Fibroblast of villous mesenchyme (primary cell): ENCODE data around the gene VAT1L. TPM values are rescaled to one million over a fixed set of nuclear protein-coding genes. Genes with fewer than 3 reads are reported as not detected.

Experiments
- DNase-seq: peaks from one replicate; pipeline ENCODE4 v3.0.0-alpha.2; 2010; ENCODE audit warnings: low read depth
- H3K4me3 ChIP-seq: 2 replicates; pipeline ENCODE4 v1.5.1; 2011; ENCODE audit warnings: low read depth, mild to moderate bottlenecking, low read length
- total RNA-seq: library from RNA; depleted of rRNA; stranded (reverse); fragments of >200 nt; gene quantifications from 2 replicates; pipeline ENCODE4 v1.2.3, GENCODE V29; 2012
- TF ChIP-seq, protein P1 (sequence below): IDR thresholded peaks from 2 replicates; pipeline ENCODE4 v1.5.1; 2012; ENCODE audit warnings: low read depth, mild to moderate bottlenecking, low read length; ENCODE audit not compliant: insufficient read depth

The VAT1L gene
- total RNA-seq, 1 donor = 37.6 TPM

DNA sequence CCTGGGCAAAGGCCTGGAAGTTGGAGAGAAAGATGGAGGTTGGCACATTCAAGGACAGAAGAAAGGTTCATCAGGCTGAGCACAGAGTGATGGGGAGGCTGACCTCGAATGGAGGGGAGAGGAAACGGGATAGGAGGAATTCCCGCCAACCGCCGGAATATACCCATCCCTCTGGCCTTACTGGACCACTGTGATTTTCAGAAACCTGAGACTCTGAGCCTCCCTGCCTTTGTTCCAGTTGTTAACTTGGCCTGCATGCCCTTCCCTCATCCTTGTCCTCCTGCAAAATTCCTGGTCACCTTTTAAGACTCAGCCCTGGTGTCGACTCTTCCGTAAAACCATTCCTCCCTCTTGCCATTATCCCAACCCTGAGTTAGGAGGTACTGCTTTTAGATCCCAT is 107.6 kb downstream of the VAT1L start:
- no peak overlapping the region for H3K4me3 ChIP-seq
- TF ChIP-seq, protein P1, sequence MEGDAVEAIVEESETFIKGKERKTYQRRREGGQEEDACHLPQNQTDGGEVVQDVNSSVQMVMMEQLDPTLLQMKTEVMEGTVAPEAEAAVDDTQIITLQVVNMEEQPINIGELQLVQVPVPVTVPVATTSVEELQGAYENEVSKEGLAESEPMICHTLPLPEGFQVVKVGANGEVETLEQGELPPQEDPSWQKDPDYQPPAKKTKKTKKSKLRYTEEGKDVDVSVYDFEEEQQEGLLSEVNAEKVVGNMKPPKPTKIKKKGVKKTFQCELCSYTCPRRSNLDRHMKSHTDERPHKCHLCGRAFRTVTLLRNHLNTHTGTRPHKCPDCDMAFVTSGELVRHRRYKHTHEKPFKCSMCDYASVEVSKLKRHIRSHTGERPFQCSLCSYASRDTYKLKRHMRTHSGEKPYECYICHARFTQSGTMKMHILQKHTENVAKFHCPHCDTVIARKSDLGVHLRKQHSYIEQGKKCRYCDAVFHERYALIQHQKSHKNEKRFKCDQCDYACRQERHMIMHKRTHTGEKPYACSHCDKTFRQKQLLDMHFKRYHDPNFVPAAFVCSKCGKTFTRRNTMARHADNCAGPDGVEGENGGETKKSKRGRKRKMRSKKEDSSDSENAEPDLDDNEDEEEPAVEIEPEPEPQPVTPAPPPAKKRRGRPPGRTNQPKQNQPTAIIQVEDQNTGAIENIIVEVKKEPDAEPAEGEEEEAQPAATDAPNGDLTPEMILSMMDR = no peak
- DNase-seq = no peak

DNA sequence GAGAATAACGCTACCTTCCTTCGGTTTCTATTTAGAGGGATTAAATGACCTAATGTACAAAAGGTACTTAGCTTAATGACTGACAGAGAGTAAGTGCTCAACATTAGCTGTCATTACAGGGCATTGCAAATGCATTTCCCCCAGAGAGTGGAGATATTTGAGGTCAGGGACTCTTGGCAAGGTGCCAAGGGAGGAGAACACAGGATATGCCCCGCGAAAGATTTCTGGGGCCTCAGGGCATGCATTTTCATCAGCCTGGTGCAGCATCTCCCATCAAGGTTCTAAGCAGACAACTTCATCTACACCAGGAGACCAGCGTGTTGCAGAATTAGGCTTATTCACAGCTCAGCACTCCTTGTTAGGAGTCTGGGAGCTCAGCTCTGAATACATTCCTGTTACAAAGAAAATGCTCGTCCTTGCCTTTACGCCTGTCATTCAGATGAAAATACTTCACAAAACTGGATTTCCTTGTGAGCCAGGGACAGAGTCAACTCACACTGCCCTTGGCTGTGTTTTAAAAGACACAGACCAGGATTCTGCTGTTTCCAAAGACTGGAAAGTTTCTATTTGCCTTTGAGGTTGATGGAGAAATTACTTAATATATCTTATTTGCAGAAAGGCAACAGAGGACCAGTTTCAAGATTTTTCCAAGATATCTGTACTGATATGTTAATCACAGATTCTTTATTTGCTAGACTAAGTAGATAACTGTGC is 108.2 kb downstream of the VAT1L start:
- H3K4me3 ChIP-seq = no peak overlapping the region
- no peak for DNase-seq
- TF ChIP-seq, protein P1 = no peak

DNA sequence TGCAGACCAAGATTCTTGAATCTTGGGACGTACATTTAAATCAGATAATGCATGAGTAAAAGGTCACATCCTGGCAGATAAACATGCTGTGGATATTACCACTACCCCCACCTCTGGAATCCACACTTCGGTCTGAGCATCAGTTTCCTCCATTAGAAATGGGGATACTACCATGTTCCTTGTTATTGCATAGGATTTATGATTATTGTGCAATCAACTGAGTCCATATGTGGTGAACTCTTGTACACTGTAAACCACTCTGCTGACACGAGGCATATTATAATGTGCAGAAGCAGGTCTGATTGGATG is 108.7 kb downstream of the VAT1L start:
- TF ChIP-seq, protein P1 = no peak
- no peak overlapping the region for H3K4me3 ChIP-seq
- DNase-seq = peak; percentile 98

DNA sequence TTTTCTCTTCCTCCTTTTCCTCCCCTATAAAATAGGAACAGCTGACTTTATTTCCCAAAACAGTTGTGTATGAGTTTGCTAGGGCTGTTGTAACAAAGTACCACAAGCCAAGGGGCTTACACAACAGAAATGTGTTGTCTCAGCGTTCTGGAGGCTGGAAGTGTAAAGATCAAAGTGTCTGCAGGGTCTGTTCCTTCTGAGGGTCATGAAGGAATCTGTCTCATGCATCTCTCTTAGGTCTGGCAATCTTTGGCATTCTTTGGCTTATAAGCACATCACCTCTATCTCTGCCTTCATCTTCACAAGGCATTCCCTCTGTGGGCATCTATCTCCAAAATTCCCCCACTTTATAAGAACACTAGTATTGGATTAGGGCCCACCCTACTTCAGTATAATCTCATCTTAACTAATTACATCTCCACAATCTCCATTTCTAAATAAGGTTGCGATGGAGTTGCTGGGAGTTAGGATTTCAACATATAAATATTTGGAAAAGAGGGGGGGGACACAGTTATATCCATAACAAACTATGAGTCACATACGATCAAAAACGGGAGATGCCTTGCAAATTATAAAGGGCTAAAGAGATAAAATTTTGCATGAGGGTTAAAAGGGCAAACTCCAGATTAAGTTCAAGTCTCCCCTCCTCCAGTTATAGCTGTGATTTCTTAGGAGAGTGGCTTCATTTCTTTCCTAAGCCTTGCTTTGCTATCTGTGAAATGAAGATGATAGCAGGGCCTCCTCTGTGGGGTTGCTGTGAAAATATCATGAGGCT is 109.7 kb downstream of the VAT1L start:
- H3K4me3 ChIP-seq = no peak overlapping the region
- TF ChIP-seq, protein P1 = no peak
- DNase-seq = peak; percentile 91

DNA sequence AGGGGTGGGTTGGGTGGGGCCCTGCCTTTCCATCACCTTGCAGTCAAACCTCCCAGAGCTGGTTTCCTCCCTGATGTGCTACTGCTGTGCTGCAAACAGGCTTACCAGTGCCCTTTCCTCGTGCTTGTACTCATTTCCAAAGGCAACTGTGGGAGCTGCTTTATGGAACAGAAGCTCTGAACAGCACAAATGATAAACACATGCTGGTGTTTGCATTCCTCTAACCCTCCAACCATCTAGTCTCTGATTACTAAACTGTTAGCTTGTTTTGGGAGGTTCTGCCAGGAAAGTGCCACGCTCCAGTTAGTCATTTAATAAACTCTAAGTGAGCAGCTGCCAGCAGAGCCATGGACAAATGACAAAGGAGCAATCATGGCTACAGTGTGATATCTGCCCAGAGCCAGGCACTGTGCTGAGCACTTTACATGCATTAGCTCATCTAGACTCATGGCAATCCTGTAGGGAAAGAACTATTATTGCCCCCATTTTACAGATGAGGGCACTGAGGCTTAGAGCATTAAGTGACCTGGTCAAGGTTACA is 110.4 kb downstream of the VAT1L start:
- H3K4me3 ChIP-seq = no peak overlapping the region
- TF ChIP-seq, protein P1 = no peak
- DNase-seq = peak; percentile 96

DNA sequence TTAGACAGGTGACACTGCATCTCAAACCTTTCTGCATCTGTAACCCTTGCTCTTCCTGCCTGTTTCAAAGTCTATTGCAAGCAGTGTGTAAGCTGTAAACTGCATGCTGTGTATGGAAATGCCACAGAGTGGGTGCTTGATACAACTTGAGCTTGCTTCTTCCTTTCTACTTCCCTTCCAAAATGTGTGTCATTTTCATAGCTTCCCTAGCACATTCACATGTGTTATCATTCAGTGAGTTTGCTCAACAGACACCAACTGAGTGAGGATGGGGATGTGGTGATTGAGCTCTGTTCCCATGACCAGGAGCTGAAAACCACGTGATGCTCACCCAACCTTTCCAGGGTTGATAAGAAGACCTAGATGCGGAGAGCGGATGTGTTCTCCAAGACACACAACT is 111.1 kb downstream of the VAT1L start:
- H3K4me3 ChIP-seq = no peak overlapping the region
- DNase-seq = peak; percentile 12
- TF ChIP-seq, protein P1 = no peak
